PC-3 (cell line): ENCODE results near the gene LRP10. TPM values are rescaled to one million over a fixed set of nuclear protein-coding genes. Genes with fewer than 3 reads are reported as not detected.

Source experiments
- ATAC-seq: fragments of 200-7000 bp; cut with Tn5 transposase; 2 replicates; pipeline ENCODE4 v1.9.1; 2020; ENCODE audit warnings: mild to moderate bottlenecking, moderate library complexity
- BruUV-seq: library from RNA; stranded (reverse); fragments of 400-500 nt; replicated peaks from 2 replicates; lab custom pipeline; 2021; lab: Mats Ljungman, UMichigan
- CTCF ChIA-PET: fragments of 300-600 bp; sonication (Branson Sonifier 250); formaldehyde crosslinking; loops from one replicate; lab custom pipeline; 2022; ENCODE audit warnings: antibody characterized with exemption; lab: Charles Lee
- POLR2A ChIA-PET: fragments of 300-600 bp; sonication (Branson Sonifier 250); formaldehyde crosslinking; loops from one replicate; lab custom pipeline; 2022; ENCODE audit warnings: antibody characterized with exemption; ENCODE audit not compliant: unreplicated experiment; lab: Charles Lee
- DNase-seq: peaks from one replicate; pipeline ENCODE4 v3.0.0-alpha.2; 2015
- H2AFZ ChIP-seq: fragments of 300-600 bp; sonication (generic); 2 replicates; pipeline ENCODE4 v1.6.0; 2016; ENCODE audit warnings: antibody characterized with exemption, low read length
- H3F3A ChIP-seq: fragments of 300-600 bp; sonication (generic); one replicate; pipeline ENCODE4 v1.6.0; 2017; ENCODE audit warnings: antibody characterized with exemption, low read length, control low read depth, mild to moderate bottlenecking; ENCODE audit not compliant: unreplicated experiment
- H3K27ac ChIP-seq: fragments of 300-600 bp; sonication (generic); 2 replicates; pipeline ENCODE4 v1.5.1; 2016; ENCODE audit warnings: mild to moderate bottlenecking, low read length
- H3K27me3 ChIP-seq: fragments of 300-600 bp; sonication (generic); 2 replicates; pipeline ENCODE4 v1.6.1; 2016; ENCODE audit warnings: low read length, mixed read lengths
- H3K36me3 ChIP-seq: fragments of 300-600 bp; sonication (generic); 2 replicates; pipeline ENCODE4 v1.6.1; 2016; ENCODE audit warnings: low read depth, mixed run types, low read length, mixed read lengths
- H3K4me1 ChIP-seq: fragments of 300-600 bp; sonication (generic); 2 replicates; pipeline ENCODE4 v1.5.1; 2016; ENCODE audit warnings: low read length; ENCODE audit not compliant: insufficient read depth
- H3K4me2 ChIP-seq: fragments of 300-600 bp; sonication (generic); 2 replicates; pipeline ENCODE4 v1.6.0; 2016; ENCODE audit warnings: low read length
- H3K4me3 ChIP-seq: fragments of 300-600 bp; sonication (generic); 2 replicates; pipeline ENCODE4 v1.5.1; 2016; ENCODE audit warnings: mild to moderate bottlenecking, low read length, mixed read lengths
- H3K79me2 ChIP-seq: fragments of 300-600 bp; sonication (generic); 2 replicates; pipeline ENCODE4 v1.6.1; 2017; ENCODE audit warnings: low read length, mixed read lengths
- H3K9ac ChIP-seq: fragments of 300-600 bp; sonication (generic); 2 replicates; pipeline ENCODE4 v1.6.0; 2016; ENCODE audit warnings: mild to moderate bottlenecking, low read length
- H3K9me2 ChIP-seq: fragments of 300-600 bp; sonication (generic); replicated peaks from 2 replicates; pipeline ENCODE4 v1.6.1; 2016; ENCODE audit warnings: mixed run types, low read length, mixed read lengths
- H3K9me3 ChIP-seq: fragments of 300-600 bp; sonication (generic); 2 replicates; pipeline ENCODE4 v1.6.1; 2016; ENCODE audit warnings: low read length, mixed read lengths
- H4K20me1 ChIP-seq: fragments of 300-600 bp; sonication (generic); 2 replicates; pipeline ENCODE4 v1.6.1; 2016; ENCODE audit warnings: low read length, mixed read lengths
- EZH2 ChIP-seq: fragments of 300-600 bp; sonication (generic); IDR thresholded peaks from one replicate; pipeline ENCODE4 v1.6.1; 2017; ENCODE audit warnings: antibody characterized with exemption, mild to moderate bottlenecking, low read length; ENCODE audit not compliant: unreplicated experiment
- EZH2phosphoT487 ChIP-seq: fragments of 300-600 bp; sonication (generic); IDR thresholded peaks from 2 replicates; pipeline ENCODE4 v1.6.1; 2018; ENCODE audit warnings: mild to moderate bottlenecking, antibody characterized with exemption, low read length, borderline replicate concordance
- intact Hi-C: fragments of 100-400 bp; cut with micrococcal nuclease; formaldehyde crosslinking; loops from 2 replicates; pipeline ENCODE4 v1.9.0; 2023
- total RNA-seq: library from RNA; depleted of rRNA; stranded (reverse); fragments of >200 nt; gene quantifications from 2 replicates; pipeline ENCODE4 v1.2.3, GENCODE V29; 2014
- TF ChIP-seq, protein P1 (sequence below): fragments of 300-600 bp; sonication (generic); conservative IDR thresholded peaks from 2 replicates; pipeline ENCODE4 v1.5.1; 2017; ENCODE audit warnings: antibody characterized with exemption, low read depth, mild to moderate bottlenecking, low read length

LRP10 gene
- total RNA-seq, 1 experiment from 2014 or later, result 46.5 TPM

DNA sequence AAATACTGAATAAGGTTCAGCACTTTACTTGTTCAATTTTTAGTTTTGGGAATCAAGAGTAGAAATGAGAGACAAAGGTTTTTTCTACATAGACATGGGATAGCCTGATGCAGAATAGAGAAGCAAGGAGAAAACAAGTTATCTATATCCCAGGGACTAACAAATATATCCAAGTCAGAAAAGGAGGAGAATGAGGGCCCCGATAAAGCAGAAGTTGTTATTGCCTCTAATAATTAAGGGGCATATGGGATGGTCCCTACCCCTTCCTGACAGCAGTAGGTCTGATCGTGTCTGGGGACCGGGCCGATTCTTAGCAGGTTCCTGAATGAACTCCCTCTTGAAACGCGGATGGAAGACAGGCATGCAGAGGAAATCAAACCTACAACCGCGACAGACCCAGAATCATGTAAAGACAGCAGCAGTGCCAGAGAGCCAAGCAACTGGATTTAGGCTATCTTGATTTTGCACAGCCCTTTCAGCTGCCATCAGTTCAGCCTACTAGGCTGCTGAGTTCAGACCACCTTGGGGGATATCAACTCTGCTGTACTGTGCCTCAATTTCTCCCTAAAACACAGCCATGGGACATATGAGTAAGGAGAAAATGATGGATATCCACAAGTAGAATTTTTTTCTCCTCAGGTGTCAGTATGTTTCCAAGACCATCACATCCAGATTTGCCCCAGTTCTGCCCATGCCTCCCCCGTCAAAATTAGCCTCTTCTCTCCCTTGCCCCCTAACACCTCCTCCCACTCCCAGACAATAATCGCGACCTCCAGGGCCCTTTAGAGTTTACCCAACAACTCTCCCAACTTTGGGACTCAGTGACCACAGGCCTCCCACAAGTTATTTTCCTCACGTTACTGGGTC is 56.9 kb downstream of the LRP10 start:
- TF ChIP-seq EZH2phosphoT487, result no peak
- TF ChIP-seq, protein P1, sequence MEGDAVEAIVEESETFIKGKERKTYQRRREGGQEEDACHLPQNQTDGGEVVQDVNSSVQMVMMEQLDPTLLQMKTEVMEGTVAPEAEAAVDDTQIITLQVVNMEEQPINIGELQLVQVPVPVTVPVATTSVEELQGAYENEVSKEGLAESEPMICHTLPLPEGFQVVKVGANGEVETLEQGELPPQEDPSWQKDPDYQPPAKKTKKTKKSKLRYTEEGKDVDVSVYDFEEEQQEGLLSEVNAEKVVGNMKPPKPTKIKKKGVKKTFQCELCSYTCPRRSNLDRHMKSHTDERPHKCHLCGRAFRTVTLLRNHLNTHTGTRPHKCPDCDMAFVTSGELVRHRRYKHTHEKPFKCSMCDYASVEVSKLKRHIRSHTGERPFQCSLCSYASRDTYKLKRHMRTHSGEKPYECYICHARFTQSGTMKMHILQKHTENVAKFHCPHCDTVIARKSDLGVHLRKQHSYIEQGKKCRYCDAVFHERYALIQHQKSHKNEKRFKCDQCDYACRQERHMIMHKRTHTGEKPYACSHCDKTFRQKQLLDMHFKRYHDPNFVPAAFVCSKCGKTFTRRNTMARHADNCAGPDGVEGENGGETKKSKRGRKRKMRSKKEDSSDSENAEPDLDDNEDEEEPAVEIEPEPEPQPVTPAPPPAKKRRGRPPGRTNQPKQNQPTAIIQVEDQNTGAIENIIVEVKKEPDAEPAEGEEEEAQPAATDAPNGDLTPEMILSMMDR, result no peak
- no peak for TF ChIP-seq EZH2
- Histone ChIP-seq H3K4me2 (peak overlapping the region; percentile 93), H3K36me3 (peaks cover 21% of the 10 kb centered on the region), H3K4me3 (peak overlapping the region; percentile 90), H3K27me3 (no peaks in the 10 kb centered on the region), H3K9me2 (no peaks in the 10 kb centered on the region), H3K4me1 (peaks cover 30% of the 10 kb centered on the region), H3K79me2 (peaks cover 50% of the 10 kb centered on the region), H3K27ac (peak overlapping the region; percentile 54), H2AFZ (peak overlapping the region; percentile 65), H3K9me3 (no peaks in the 10 kb centered on the region), H3K9ac (peak overlapping the region; percentile 96), H4K20me1 (no peaks in the 10 kb centered on the region), H3F3A (no peaks in the 10 kb centered on the region)
- ChIA-PET POLR2A (interaction anchor here (1.0 kb wide), 1 partner anchor 9 kb away, joined by 3 read pairs; no protein-coding TSS in a partner anchor), CTCF (interaction anchor here (1.2 to 2.1 kb wide), 4 partner anchors 10 to 58 kb away, joined by 11 to 18 read pairs (median 16); partner anchors contain the start of genes AJUBA and HAUS4)
- peak; percentile 19 for DNase-seq
- intact Hi-C loops, result loop anchor here (1.0 to 5.0 kb wide), 2 partner anchors 9 to 56 kb away; partner anchors contain the start of genes LRP10 and RBM23
- BruUV-seq, result TSS peak; percentile 25
- no peak for ATAC-seq

DNA sequence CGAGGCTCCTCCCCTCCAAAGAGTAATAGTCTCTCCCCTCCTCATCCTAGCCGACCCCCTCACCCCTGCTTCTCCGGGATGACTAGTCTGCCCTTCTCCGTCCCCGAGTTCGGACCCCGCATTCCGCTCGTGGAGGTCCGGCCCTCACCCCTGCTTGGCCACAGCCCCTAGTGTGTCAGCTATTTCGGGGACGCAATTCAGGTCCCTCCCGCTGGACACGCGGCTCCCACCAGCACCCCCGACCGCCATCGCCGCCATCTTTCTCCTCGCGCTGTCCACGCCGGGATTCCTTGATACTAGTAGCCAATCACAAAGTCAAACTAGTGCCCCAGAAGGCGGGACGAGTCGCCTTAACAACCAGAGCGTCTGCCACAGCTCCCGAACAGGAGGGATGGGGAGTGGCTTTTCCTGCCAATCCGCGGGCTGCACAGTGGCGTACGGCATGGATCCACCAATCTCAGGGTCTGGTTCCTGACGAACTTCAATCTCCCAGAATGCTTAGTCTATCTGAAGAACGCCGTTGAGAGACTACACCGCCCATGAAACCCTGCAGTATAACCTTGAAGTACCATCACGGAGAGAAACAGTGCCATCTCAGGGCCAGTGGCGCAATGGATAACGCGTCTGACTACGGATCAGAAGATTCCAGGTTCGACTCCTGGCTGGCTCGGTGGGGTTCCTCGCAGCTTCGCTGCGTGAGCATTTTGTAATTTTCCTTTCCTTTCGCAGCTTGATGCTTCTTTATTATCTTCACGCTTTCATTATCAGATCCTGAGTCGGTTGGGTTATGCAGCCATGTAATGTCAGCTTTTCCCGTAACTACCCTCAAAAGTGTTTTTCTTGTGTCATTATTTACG is 57.8 kb downstream of the LRP10 start, which contains the start of gene PRMT5:
TSS of gene PRMT5 (minus strand) at position 273 of the 857 bp plus-strand sequence. CDS start at position 258, 15 bp downstream.
- H3F3A ChIP-seq, result no peaks in the 10 kb centered on the region
- H3K9me2 ChIP-seq, result no peaks in the 10 kb centered on the region
- TF ChIP-seq EZH2 (no peak), EZH2phosphoT487 (no peak)
- TF ChIP-seq, protein P1, result no peak
- H3K4me3 ChIP-seq, result peak within 1 kb of the TSS; percentile 90
- CTCF ChIA-PET, result interaction anchor here (0.6 to 2.1 kb wide), 5 partner anchors 11 to 540 kb away, joined by 3 to 18 read pairs (median 11); partner anchors contain the start of genes AJUBA, HAUS4, NGDN and RBM23
- intact Hi-C loops, result loop anchor here (1.0 to 5.0 kb wide), 2 partner anchors 10 to 57 kb away; partner anchors contain the start of genes LRP10 and RBM23
- peaks cover 30% of the 10 kb centered on the region for H3K4me1 ChIP-seq
- H3K36me3 ChIP-seq, result peaks cover 14% of the 10 kb centered on the region
- H3K9me3 ChIP-seq, result no peaks in the 10 kb centered on the region
- peak within 1 kb of the TSS; percentile 54 for H3K27ac ChIP-seq
- peak within 1 kb of the TSS; percentile 65 for H2AFZ ChIP-seq
- no peaks in the 10 kb centered on the region for H4K20me1 ChIP-seq
- ATAC-seq (peak; percentile 90), DNase-seq (peak; percentile 99)
- TSS peak; percentile 27 for BruUV-seq
- peaks cover 44% of the 10 kb centered on the region for H3K79me2 ChIP-seq
- peak within 1 kb of the TSS; percentile 96 for H3K9ac ChIP-seq
- POLR2A ChIA-PET, result interaction anchor here (0.6 to 1.0 kb wide), 4 partner anchors 10 to 640 kb away, joined by 3 to 7 read pairs (median 4); no protein-coding TSS in a partner anchor
- H3K27me3 ChIP-seq, result no peaks in the 10 kb centered on the region
- peak within 1 kb of the TSS; percentile 93 for H3K4me2 ChIP-seq
